ENCODE measurements around the gene TLCD2. TPM values are rescaled to one million over a fixed set of nuclear protein-coding genes. Genes with fewer than 3 reads are reported as not detected.

Gene TLCD2
- total RNA-seq, 1 donor from 2014 or later = 0.04 TPM

GRCh38 chr17:1713160-1713877 is 3.1 kb upstream of the TLCD2 start:
- TF ChIP-seq, protein P1, sequence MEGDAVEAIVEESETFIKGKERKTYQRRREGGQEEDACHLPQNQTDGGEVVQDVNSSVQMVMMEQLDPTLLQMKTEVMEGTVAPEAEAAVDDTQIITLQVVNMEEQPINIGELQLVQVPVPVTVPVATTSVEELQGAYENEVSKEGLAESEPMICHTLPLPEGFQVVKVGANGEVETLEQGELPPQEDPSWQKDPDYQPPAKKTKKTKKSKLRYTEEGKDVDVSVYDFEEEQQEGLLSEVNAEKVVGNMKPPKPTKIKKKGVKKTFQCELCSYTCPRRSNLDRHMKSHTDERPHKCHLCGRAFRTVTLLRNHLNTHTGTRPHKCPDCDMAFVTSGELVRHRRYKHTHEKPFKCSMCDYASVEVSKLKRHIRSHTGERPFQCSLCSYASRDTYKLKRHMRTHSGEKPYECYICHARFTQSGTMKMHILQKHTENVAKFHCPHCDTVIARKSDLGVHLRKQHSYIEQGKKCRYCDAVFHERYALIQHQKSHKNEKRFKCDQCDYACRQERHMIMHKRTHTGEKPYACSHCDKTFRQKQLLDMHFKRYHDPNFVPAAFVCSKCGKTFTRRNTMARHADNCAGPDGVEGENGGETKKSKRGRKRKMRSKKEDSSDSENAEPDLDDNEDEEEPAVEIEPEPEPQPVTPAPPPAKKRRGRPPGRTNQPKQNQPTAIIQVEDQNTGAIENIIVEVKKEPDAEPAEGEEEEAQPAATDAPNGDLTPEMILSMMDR (IDR thresholded peaks at IDR 0.05) = no peak
- ATAC-seq (ENCODE audit: low read depth) (no peak), DNase-seq (no peak)
- intact Hi-C loops (cut with micrococcal nuclease) = no loop called here
- Mint-ChIP-seq H3K36me3 (ENCODE audit: low read depth) (no peaks in the 10 kb centered on the region), H3K27ac (no peak overlapping the region), H3K9me3 (no peaks in the 10 kb centered on the region), H3K4me1 (peaks cover 30% of the 10 kb centered on the region), H3K27me3 (peaks cover 17% of the 10 kb centered on the region), H3K4me3 (no peak overlapping the region)
- CTCF ChIA-PET = interaction anchor here (1.7 to 1.9 kb wide), 3 partner anchors 44 to 152 kb away, joined by 5 to 15 read pairs (median 13); no protein-coding TSS in a partner anchor
- POLR2A ChIA-PET = interaction anchor here (0.6 to 1.7 kb wide), 3 partner anchors 11 to 39 kb away, joined by 3 to 6 read pairs (median 5); partner anchors contain the start of gene WDR81

DNA sequence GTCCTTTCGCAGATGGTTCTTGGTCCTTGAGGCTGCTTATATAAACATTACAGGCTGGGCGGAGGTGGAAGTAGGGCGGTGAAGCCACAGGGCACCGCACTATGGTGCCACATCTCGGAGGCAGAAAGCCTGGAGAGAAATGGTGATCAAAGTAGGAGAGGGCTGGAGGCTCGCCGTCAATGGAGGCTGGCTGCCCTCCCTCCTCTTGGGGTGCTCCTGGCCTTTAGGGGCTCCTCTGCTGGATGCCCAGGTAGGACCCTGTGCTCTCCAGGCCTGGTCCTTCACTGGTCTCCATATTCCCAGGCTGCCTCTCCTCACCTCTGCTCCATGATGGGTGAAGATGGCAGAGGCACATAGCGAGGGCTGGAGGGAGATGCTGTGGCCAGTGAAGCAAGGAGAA is 2.1 kb upstream of the TLCD2 start:
- H3K4me1 Mint-ChIP-seq = peaks cover 25% of the 10 kb centered on the region
- no peak overlapping the region for H3K4me3 Mint-ChIP-seq
- intact Hi-C loops (cut with micrococcal nuclease) = no loop called here
- ChIA-PET POLR2A (interaction anchor here (0.6 kb wide), 1 partner anchor 111 kb away, joined by 7 read pairs; no protein-coding TSS in a partner anchor), CTCF (interaction anchor here (1.9 kb wide), 1 partner anchor 43 kb away, joined by 5 read pairs; no protein-coding TSS in a partner anchor)
- TF ChIP-seq, protein P1 (IDR thresholded peaks at IDR 0.05) = no peak
- peaks cover 23% of the 10 kb centered on the region for H3K27me3 Mint-ChIP-seq
- DNase-seq = no peak
- H3K9me3 Mint-ChIP-seq = no peaks in the 10 kb centered on the region
- H3K36me3 Mint-ChIP-seq (ENCODE audit: low read depth) = no peaks in the 10 kb centered on the region
- no peak overlapping the region for H3K27ac Mint-ChIP-seq
- no peak for ATAC-seq (ENCODE audit: low read depth)

DNA sequence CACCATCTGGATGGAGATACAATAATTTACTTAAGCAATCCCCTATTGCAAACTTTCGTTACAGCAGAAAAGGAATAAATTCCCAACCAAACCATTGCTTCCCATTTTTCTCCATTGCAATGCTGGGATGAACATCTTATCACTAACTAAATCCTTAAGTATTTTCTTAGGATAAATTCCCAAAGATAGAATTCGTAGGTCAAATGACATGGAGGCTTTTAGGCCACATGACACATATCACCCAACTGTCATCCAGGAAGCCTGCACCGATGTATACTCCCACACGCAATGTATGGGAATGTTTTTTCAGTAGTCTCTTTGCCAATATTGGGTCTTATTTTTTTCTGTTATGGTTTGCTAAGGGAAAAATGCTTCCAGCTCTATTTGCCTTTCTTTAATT is 1.6 kb upstream of the TLCD2 start:
- DNase-seq (no peak), ATAC-seq (ENCODE audit: low read depth) (no peak)
- Mint-ChIP-seq H3K27ac (no peak overlapping the region), H3K9me3 (no peaks in the 10 kb centered on the region), H3K36me3 (ENCODE audit: low read depth) (no peaks in the 10 kb centered on the region), H3K27me3 (peaks cover 26% of the 10 kb centered on the region), H3K4me1 (peaks cover 20% of the 10 kb centered on the region), H3K4me3 (no peak overlapping the region)
- ChIA-PET POLR2A (interaction anchor here (0.6 kb wide), 1 partner anchor 111 kb away, joined by 7 read pairs; no protein-coding TSS in a partner anchor), CTCF (interaction anchor here (1.1 to 1.9 kb wide), 2 partner anchors 42 to 43 kb away, joined by 4 to 5 read pairs; no protein-coding TSS in a partner anchor)
- intact Hi-C loops (cut with micrococcal nuclease) = no loop called here
- TF ChIP-seq, protein P1 (IDR thresholded peaks at IDR 0.05) = no peak

- no peak for ATAC-seq (ENCODE audit: low read depth)
- TF ChIP-seq, protein P1 (IDR thresholded peaks at IDR 0.05) = no peak
- Mint-ChIP-seq H3K9me3 (no peaks in the 10 kb centered on the region), H3K4me3 (peak overlapping the region; percentile 66), H3K27me3 (peaks cover 26% of the 10 kb centered on the region), H3K36me3 (ENCODE audit: low read depth) (no peaks in the 10 kb centered on the region), H3K27ac (no peak overlapping the region), H3K4me1 (peaks cover 16% of the 10 kb centered on the region)
- DNase-seq = no peak
- intact Hi-C loops (cut with micrococcal nuclease) = no loop called here
- POLR2A ChIA-PET = no interaction called here
- CTCF ChIA-PET = interaction anchor here (1.1 kb wide), 1 partner anchor 41 kb away, joined by 4 read pairs; no protein-coding TSS in a partner anchor
These were observed 803 bp upstream of the TLCD2 start for GRCh38 chr17:1710807-1711553.

Measured in activated B cell treated with CpG ODN at 0.5 μM for 24 hours (primary cell).